Measurements from ENCODE around the gene IFNGR2. TPM values are rescaled to one million over a fixed set of nuclear protein-coding genes. Genes with fewer than 3 reads are reported as not detected.

Gene IFNGR2
- total and polyA plus RNA-seq, 2 of the 13 experiments (the other 11 are each of a cell fraction or from before 2014, with no cell fraction given), result 61.3 to 117 TPM

DNA sequence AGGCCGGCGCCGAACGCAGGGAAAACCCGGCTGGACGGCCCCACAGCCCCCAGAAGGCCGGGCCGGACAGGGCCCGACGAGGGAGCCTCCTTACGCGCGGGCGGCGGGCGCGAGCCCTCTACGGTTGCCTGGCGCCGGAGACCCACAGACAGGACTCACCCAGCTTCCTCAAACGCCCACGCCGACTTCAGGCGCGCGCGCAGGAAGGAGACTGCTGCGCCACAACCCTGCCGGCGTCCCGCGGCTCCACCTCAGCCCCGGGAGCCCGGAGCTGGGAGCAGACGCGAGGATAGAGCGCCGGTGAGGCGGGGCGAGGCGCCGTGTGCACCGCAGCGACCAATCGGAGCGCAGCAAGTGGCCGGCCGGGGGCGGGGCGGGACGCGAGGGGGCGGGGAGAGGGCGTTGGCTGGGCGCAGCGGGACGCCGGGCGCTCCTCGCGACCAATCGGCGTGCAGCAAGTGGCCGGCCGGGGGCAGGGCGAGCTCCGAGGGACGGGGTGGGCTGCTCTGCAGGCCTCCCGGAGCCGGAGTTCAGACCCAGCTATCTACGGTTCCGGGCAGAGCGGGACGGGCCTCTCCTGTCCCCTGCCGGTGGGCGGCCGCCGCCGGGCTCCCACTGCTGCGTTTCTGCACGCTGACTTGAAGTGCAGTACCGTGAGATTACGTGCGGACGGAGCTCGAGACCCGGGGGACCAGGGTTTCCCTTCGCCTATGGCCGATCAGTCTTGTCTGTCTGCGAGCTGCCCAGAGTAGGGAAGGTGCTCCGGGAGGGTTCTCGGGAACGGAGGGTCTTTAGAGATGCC, 76.7 kb downstream of the IFNGR2 start, which contains the start of gene TMEM50B (continued):
- TF ChIP-seq, protein P1, sequence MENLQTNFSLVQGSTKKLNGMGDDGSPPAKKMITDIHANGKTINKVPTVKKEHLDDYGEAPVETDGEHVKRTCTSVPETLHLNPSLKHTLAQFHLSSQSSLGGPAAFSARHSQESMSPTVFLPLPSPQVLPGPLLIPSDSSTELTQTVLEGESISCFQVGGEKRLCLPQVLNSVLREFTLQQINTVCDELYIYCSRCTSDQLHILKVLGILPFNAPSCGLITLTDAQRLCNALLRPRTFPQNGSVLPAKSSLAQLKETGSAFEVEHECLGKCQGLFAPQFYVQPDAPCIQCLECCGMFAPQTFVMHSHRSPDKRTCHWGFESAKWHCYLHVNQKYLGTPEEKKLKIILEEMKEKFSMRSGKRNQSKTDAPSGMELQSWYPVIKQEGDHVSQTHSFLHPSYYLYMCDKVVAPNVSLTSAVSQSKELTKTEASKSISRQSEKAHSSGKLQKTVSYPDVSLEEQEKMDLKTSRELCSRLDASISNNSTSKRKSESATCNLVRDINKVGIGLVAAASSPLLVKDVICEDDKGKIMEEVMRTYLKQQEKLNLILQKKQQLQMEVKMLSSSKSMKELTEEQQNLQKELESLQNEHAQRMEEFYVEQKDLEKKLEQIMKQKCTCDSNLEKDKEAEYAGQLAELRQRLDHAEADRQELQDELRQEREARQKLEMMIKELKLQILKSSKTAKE (CRISPR knock-in tag; IDR thresholded peaks at IDR 0.05; ENCODE audit: borderline replicate concordance), result 0 out of 2 replicates have a peak, but pooled peaks have one; percentile 20
- peak; percentile 58; the same call in 1 of the 2 replicates for TF ChIP-seq HBP1 (CRISPR knock-in tag; IDR thresholded peaks at IDR 0.05; ENCODE audit: low read depth)
- no peak for TF ChIP-seq ZBTB44 (CRISPR knock-in tag; IDR thresholded peaks at IDR 0.05)
- peak; percentile 94 for TF ChIP-seq POLR2G (IDR thresholded peaks at IDR 0.05; ENCODE audit: low read depth, low read length)
- TF ChIP-seq TCF7 (IDR thresholded peaks at IDR 0.05; ENCODE audit: low read depth), result no peak
- TF ChIP-seq ZC3H13 (CRISPR knock-in tag; IDR thresholded peaks at IDR 0.05), result peak; percentile 63
- TF ChIP-seq NCOR1 (IDR thresholded peaks at IDR 0.05; ENCODE audit: borderline replicate concordance, low read length), result no peak
- TF ChIP-seq TSC22D2 (CRISPR knock-in tag; IDR thresholded peaks at IDR 0.05; ENCODE audit: borderline replicate concordance), result no peak
- TF ChIP-seq JUND (CRISPR knock-in tag; IDR thresholded peaks at IDR 0.05), result no peak
- TF ChIP-seq ZNF629 (CRISPR knock-in tag; conservative IDR thresholded peaks at IDR 0.05), result no peak
- peak; percentile 23; the same call in 1 of the 2 replicates for TF ChIP-seq ZNF788 (CRISPR knock-in tag; IDR thresholded peaks at IDR 0.05; ENCODE audit: borderline replicate concordance)
- peak; percentile 63; the same call in 1 of the 2 replicates for TF ChIP-seq MAZ (IDR thresholded peaks at IDR 0.05; ENCODE audit: borderline replicate concordance, low read depth, low read length)
- TF ChIP-seq MAZ (CRISPR knock-in tag; IDR thresholded peaks at IDR 0.05; ENCODE audit: low read depth), result peak; percentile 47; the same call in 1 of the 2 replicates
- no peak for TF ChIP-seq SYNCRIP (IDR thresholded peaks at IDR 0.05; ENCODE audit: insufficient read depth, low read depth, low read length)
- peak; percentile 87; the same call in 1 of the 2 replicates for TF ChIP-seq MTF1 (CRISPR knock-in tag; IDR thresholded peaks at IDR 0.05)
- TF ChIP-seq, protein P2, sequence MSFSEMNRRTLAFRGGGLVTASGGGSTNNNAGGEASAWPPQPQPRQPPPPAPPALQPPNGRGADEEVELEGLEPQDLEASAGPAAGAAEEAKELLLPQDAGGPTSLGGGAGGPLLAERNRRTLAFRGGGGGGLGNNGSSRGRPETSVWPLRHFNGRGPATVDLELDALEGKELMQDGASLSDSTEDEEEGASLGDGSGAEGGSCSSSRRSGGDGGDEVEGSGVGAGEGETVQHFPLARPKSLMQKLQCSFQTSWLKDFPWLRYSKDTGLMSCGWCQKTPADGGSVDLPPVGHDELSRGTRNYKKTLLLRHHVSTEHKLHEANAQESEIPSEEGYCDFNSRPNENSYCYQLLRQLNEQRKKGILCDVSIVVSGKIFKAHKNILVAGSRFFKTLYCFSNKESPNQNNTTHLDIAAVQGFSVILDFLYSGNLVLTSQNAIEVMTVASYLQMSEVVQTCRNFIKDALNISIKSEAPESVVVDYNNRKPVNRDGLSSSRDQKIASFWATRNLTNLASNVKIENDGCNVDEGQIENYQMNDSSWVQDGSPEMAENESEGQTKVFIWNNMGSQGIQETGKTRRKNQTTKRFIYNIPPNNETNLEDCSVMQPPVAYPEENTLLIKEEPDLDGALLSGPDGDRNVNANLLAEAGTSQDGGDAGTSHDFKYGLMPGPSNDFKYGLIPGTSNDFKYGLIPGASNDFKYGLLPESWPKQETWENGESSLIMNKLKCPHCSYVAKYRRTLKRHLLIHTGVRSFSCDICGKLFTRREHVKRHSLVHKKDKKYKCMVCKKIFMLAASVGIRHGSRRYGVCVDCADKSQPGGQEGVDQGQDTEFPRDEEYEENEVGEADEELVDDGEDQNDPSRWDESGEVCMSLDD (CRISPR knock-in tag; IDR thresholded peaks at IDR 0.05; ENCODE audit: borderline replicate concordance), result peak; percentile 59; the same call in 1 of the 2 replicates
- TF ChIP-seq ZNF605 (CRISPR knock-in tag; IDR thresholded peaks at IDR 0.05), result no peak; the same call in 1 of the 2 replicates
- peak; percentile 92 for TF ChIP-seq ZFY (CRISPR knock-in tag; IDR thresholded peaks at IDR 0.05)
- peak; percentile 42; the same call in 1 of the 2 replicates for TF ChIP-seq GPN1 (CRISPR knock-in tag; IDR thresholded peaks at IDR 0.05; ENCODE audit: borderline replicate concordance)
- no peak for TF ChIP-seq JUN (CRISPR knock-in tag; IDR thresholded peaks at IDR 0.05)
- peak; percentile 59 for TF ChIP-seq ELF1 (CRISPR knock-in tag; IDR thresholded peaks at IDR 0.05)
- no peak for TF ChIP-seq SATB2 (CRISPR knock-in tag; IDR thresholded peaks at IDR 0.05)

All from HepG2 (cell line).